HG03097 (cell line): ENCODE results near the gene FBXO41.
"Not testable (repeated sequence)": the region's sequence is repeated elsewhere in the genome, so short reads cannot be mapped to it uniquely, and the experiment has no call there.

ENCODE experiments used
- ATAC-seq: cut with Tn5 transposase; IDR thresholded peaks from one replicate; pipeline ENCODE4 v1.9.1; 2021; ENCODE audit not compliant: unreplicated experiment, low FRiP score

The FBXO41 gene

GRCh38 chr2:73263540-73264331 is 20.5 kb downstream of the FBXO41 start:
- no peak for ATAC-seq

- not testable (repeated sequence) for ATAC-seq
Observed at GRCh38 chr2:73262691-73263429, 21.4 kb downstream of the FBXO41 start.

- no peak for ATAC-seq
Observed at GRCh38 chr2:73262108-73262651, 22.1 kb downstream of the FBXO41 start.

GRCh38 chr2:73260338-73260984 is 23.8 kb downstream of the FBXO41 start:
- ATAC-seq: no peak

- no peak for ATAC-seq
Observed at GRCh38 chr2:73259704-73260337, 24.5 kb downstream of the FBXO41 start.

GRCh38 chr2:73259276-73259675 is 25.0 kb downstream of the FBXO41 start:
- ATAC-seq: no peak

- ATAC-seq: no peak
Observed at GRCh38 chr2:73258913-73259215, 25.4 kb downstream of the FBXO41 start.

- ATAC-seq: no peak
Observed at GRCh38 chr2:73258186-73258912, 25.9 kb downstream of the FBXO41 start.

GRCh38 chr2:73257425-73258125 is 26.7 kb downstream of the FBXO41 start:
- no peak for ATAC-seq

- ATAC-seq: no peak
Observed at GRCh38 chr2:73257021-73257420, 27.3 kb downstream of the FBXO41 start.

- ATAC-seq: no peak
Observed at GRCh38 chr2:73256618-73256922, 27.7 kb downstream of the FBXO41 start.

GRCh38 chr2:73255907-73256617 is 28.2 kb downstream of the FBXO41 start:
- ATAC-seq: no peak

- ATAC-seq: no peak
Observed at GRCh38 chr2:73255007-73255644, 29.2 kb downstream of the FBXO41 start.

GRCh38 chr2:73254343-73255006 is 29.8 kb downstream of the FBXO41 start:
- ATAC-seq: no peak

- ATAC-seq: no peak
Observed at GRCh38 chr2:73253901-73254300, 30.4 kb downstream of the FBXO41 start.

- no peak for ATAC-seq
Observed at GRCh38 chr2:73253400-73253799, 30.9 kb downstream of the FBXO41 start.

GRCh38 chr2:73252238-73253027 is 31.8 kb downstream of the FBXO41 start:
- no peak for ATAC-seq
